Measurements from ENCODE around the gene LPCAT3. TPM values are rescaled to one million over a fixed set of nuclear protein-coding genes. Genes with fewer than 3 reads are reported as not detected.

The LPCAT3 gene
- total and polyA plus RNA-seq, 2 of the 4 experiments (the other 2 are of a cell fraction), result 7.0 to 18.6 TPM

DNA sequence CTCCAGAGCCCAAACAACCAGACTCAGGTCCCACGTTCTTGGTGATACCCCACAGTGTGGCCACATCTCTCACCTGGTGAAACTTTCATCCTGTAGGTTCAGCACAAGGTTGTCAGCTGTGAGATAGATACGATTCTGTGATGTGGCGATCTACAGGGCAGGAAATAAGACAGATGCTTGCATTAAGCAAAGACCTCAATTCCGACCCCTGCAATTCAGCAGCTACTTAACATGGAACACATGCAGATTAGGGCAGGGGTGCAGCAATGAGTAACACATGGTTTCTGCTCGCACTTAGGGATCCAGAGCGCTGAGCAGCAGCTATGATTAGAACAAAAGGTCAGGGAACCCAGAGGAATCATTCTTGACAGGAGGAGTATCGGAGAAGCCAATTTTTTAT lies 51.9 kb downstream of the LPCAT3 start:
- H3K9me3 ChIP-seq (ENCODE audit: control insufficient read depth, insufficient read depth, low read length), result no peaks in the 10 kb centered on the region
- no peak overlapping the region for H3K4me2 ChIP-seq (ENCODE audit: low read depth, low read length)
- no TSS peak for BruUV-seq (replicated peaks)
- DNase-seq (no peak), ATAC-seq (ENCODE audit: low read depth) (no peak)
- no peak overlapping the region for H2AK5ac ChIP-seq (ENCODE audit: low read depth, low read length)
- H3K18ac ChIP-seq (ENCODE audit: low read depth, low read length), result no peak overlapping the region
- 76% methylated on average over 2 of the region's 7 CpGs; no CpG with 5 or more reads in 1 of the 2 experiments for WGBS, 2 experiments (ENCODE audit: extremely low coverage in 2 of 2, insufficient read length in 1 of 2)
- no peak overlapping the region for H2BK120ac ChIP-seq (ENCODE audit: low read depth, low read length)
- no peak overlapping the region for H2AK9ac ChIP-seq (replicated peaks; ENCODE audit: low read depth, low read length, poor library complexity)
- H3K36me3 ChIP-seq (ENCODE audit: control insufficient read depth, insufficient read depth, low read length), result peaks cover 38% of the 10 kb centered on the region
- H3K9me1 ChIP-seq (ENCODE audit: insufficient read depth, low read length), result no peaks in the 10 kb centered on the region
- TF ChIP-seq BHLHE40 (IDR thresholded peaks at IDR 0.05; ENCODE audit: low read depth, low read length), result no peak
- no peak for TF ChIP-seq CEBPB (IDR thresholded peaks at IDR 0.05; ENCODE audit: low read depth, low read length)
- no peak for TF ChIP-seq MAZ (IDR thresholded peaks at IDR 0.05; ENCODE audit: borderline replicate concordance, low read depth, low read length)
- TF ChIP-seq FOS (IDR thresholded peaks at IDR 0.05; ENCODE audit: low read depth, low read length), result no peak
- no peak overlapping the region for H4K5ac ChIP-seq (ENCODE audit: low read depth, low read length)
- dilution Hi-C loops (cut with HindIII; ENCODE audit: low sequenced_read_pairs, unreplicated experiment) (no loop called here), in situ Hi-C loops (cut with MboI; ENCODE audit: low sequenced_read_pairs) (no loop called here), intact Hi-C loops (cut with micrococcal nuclease) (no loop called here)
- H2BK20ac ChIP-seq (ENCODE audit: low read depth, low read length), result no peak overlapping the region
- H4K8ac ChIP-seq (ENCODE audit: low read depth in 2 of 2, low read length in 2 of 2), result no peak overlapping the region
- H3K56ac ChIP-seq (ENCODE audit: extremely low read depth, insufficient read depth, low read length), result no peak overlapping the region
- no peak overlapping the region for H3K23ac ChIP-seq (ENCODE audit: low read depth, low read length)
- peaks cover 13 to 37% of the 10 kb centered on the region in 2 experiments for H3K79me1 ChIP-seq (ENCODE audit: low read depth in 1 of 2, low read length in 2 of 2)
- no peak overlapping the region for H3K9ac ChIP-seq (ENCODE audit: low read depth, low read length)
- H2AFZ ChIP-seq (replicated peaks; ENCODE audit: low read length, poor library complexity), result no peak overlapping the region
- CTCF ChIA-PET, result no interaction called here
- no peak overlapping the region for H3K14ac ChIP-seq (replicated peaks; ENCODE audit: low read depth, low read length)
- H4K20me1 ChIP-seq (ENCODE audit: insufficient read depth, low read length), result no peaks in the 10 kb centered on the region
- H2BK15ac ChIP-seq (ENCODE audit: low read depth, low read length), result no peak overlapping the region
- no peaks in the 10 kb centered on the region for H3K27me3 ChIP-seq (ENCODE audit: control insufficient read depth, insufficient read depth, low read length)
- peaks cover 9% of the 10 kb centered on the region for H3K4me1 ChIP-seq (ENCODE audit: control insufficient read depth, insufficient read depth, low read length)
- no peak overlapping the region for H3K27ac ChIP-seq (ENCODE audit: insufficient read depth, low read length)
- H3K4ac ChIP-seq (ENCODE audit: low read depth, low read length), result no peak overlapping the region
- H4K91ac ChIP-seq (ENCODE audit: insufficient read depth, low read depth, low read length), result no peak overlapping the region
- no peak overlapping the region for H2BK5ac ChIP-seq (ENCODE audit: low read depth, low read length, poor library complexity, severe bottlenecking)
- POLR2A ChIA-PET (ENCODE audit: unreplicated experiment), result no interaction called here
- H3K4me3 ChIP-seq (ENCODE audit: insufficient read depth, low read depth, low read length), result no peak overlapping the region

All from IMR-90 (cell line).